ENCODE results near the gene PRRT3.

GRCh38 chr3:9966841-9967240, 14.6 kb upstream of the PRRT3 start:
- no peak for TF ChIP-seq POLR2AphosphoS5 (IDR thresholded peaks at IDR 0.05)
- TF ChIP-seq CTCF (IDR thresholded peaks at IDR 0.05), result no peak
- TF ChIP-seq POLR2A (IDR thresholded peaks at IDR 0.05), result no peak
- no peak for TF ChIP-seq EP300 (IDR thresholded peaks at IDR 0.05)

Data from upper lobe of left lung (tissue), 4 donors.